ENCODE measurements around the gene SEL1L. TPM values are rescaled to one million over a fixed set of nuclear protein-coding genes. Genes with fewer than 3 reads are reported as not detected.
"Not testable (repeated sequence)": the region's sequence is repeated elsewhere in the genome, so short reads cannot be mapped to it uniquely, and the experiment has no call there.

Gene SEL1L
- total and polyA plus RNA-seq, 12 donors = 8.3 to 119 (median 56.0) TPM

- Histone ChIP-seq H3K9me3 (replicated peaks in 1 of 3) (no peaks in the 10 kb centered on the region), H3K27ac (peak overlapping the region in 4 of 5 donors; percentile 41 to 80 (median 60)), H3K4me3 (no peak overlapping the region), H3K36me3 (replicated peaks in 1 of 2) (peaks cover 0 to 2% of the 10 kb centered on the region in 2 donors), H3K27me3 (no peaks in the 10 kb centered on the region), H3K4me1 (replicated peaks in 1 of 2) (peaks cover 22 to 75% of the 10 kb centered on the region in 2 donors)
- 62 to 68% (median 65%) methylated on average over 3 of the region's 3 CpGs for WGBS, 4 donors
- TF ChIP-seq CTCF (IDR thresholded peaks at IDR 0.05) (no peak), POLR2A (IDR thresholded peaks at IDR 0.05) (no peak)
- intact Hi-C loops (cut with DNase I) = no loop called here
- DNase-seq = peak in 1 of 7 donors; percentile 40
These were observed 14.2 kb downstream of the SEL1L start for GRCh38 chr14:81519200-81520011.

DNA sequence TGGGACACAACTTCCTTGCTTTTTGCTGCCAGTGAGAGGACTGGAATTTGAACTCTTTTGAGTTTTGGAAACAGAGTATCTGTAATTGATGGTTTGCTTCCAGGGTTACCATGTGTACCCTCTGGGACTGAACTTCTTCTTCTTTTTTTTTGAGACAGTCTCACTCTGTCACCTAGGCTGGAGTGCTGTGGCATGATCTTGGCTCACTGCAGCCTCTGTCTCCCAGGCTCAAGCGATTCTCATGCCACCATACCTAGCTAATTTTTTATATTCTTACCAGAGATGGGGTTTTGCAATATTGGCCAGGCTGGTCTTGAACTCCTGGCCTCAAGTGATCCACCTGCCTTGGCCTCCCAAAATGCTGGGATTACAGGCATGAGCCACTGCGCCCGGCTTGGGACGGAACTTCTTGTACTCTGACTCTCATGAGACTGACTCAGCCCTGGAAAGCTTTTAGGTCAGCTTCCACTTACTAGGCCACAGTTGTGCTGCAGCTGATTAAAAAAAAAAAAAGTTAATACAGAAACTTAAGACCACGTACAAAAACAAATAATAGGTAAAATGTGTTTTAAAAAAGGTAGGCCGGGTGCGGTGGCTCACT, 15.8 kb downstream of the SEL1L start:
- no peaks in the 10 kb centered on the region for H3K36me3 ChIP-seq (replicated peaks in 1 of 2)
- intact Hi-C loops (cut with DNase I) = no loop called here
- no peaks in the 10 kb centered on the region for H3K9me3 ChIP-seq (replicated peaks in 1 of 3)
- WGBS, 4 donors = 54 to 60% (median 54%) methylated on average over 7 of the region's 7 CpGs
- H3K27me3 ChIP-seq = no peaks in the 10 kb centered on the region
- H3K27ac ChIP-seq = peak overlapping the region in 4 of 5 donors; percentile 27 to 81 (median 60)
- peaks cover 22 to 66% of the 10 kb centered on the region in 2 donors for H3K4me1 ChIP-seq (replicated peaks in 1 of 2)
- TF ChIP-seq POLR2A (IDR thresholded peaks at IDR 0.05) (no peak), CTCF (IDR thresholded peaks at IDR 0.05) (no peak)
- H3K4me3 ChIP-seq = no peak overlapping the region
- peak; percentile 58 to 85 (median 83) for DNase-seq

GRCh38 chr14:81516986-81517797, 16.5 kb downstream of the SEL1L start:
- Histone ChIP-seq H3K4me1 (replicated peaks in 1 of 2) (peaks cover 24 to 65% of the 10 kb centered on the region in 2 donors), H3K27ac (peak overlapping the region; percentile 27 to 81 (median 58)), H3K27me3 (no peaks in the 10 kb centered on the region), H3K36me3 (replicated peaks in 1 of 2) (no peaks in the 10 kb centered on the region), H3K9me3 (replicated peaks in 1 of 3) (no peaks in the 10 kb centered on the region), H3K4me3 (no peak overlapping the region)
- WGBS, 4 donors = 38 to 43% (median 41%) methylated on average over 2 of the region's 2 CpGs
- TF ChIP-seq POLR2A (IDR thresholded peaks at IDR 0.05) (no peak), CTCF (IDR thresholded peaks at IDR 0.05) (no peak)
- intact Hi-C loops (cut with DNase I) = no loop called here
- peak in 3 of 7 donors; percentile 33 to 47 (median 43) for DNase-seq

DNA sequence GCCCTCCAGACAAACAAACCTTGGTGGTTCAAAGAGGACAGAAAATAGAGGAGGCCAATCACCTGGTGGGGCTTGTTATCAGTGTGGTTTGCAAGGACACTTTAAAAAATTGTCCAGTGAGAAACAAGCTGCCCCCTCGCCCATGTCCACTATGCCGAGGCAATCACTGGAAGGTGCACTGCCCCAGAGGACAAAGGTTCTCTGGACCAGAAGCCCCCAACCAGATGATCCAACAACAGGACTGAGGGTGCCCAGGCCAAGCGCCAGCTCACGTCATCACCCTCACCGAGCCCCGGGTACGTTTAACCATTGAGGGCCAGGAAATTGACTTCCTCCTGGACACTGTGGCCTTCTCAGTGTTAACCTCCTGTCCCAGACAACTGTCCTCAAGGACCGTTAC, 17.7 kb downstream of the SEL1L start:
- DNase-seq = peak in 1 of 7 donors; percentile 47
- H3K36me3 ChIP-seq (replicated peaks in 1 of 2); H3K27me3 ChIP-seq; intact Hi-C loops (cut with DNase I); H3K4me3 ChIP-seq; H3K9me3 ChIP-seq (replicated peaks in 1 of 3): not testable (repeated sequence)
- H3K4me1 ChIP-seq (replicated peaks in 1 of 2) = peaks cover 32 to 65% of the 10 kb centered on the region in 2 donors
- peak overlapping the region in 2 of 5 donors; percentile 18 to 81 for H3K27ac ChIP-seq
- WGBS, 4 donors = 59 to 72% (median 67%) methylated on average over 5 to 8 of the region's 8 CpGs

GRCh38 chr14:81512826-81513225, 20.8 kb downstream of the SEL1L start:
- H3K27ac ChIP-seq; H3K9me3 ChIP-seq (replicated peaks in 1 of 3); H3K27me3 ChIP-seq; intact Hi-C loops (cut with DNase I); H3K4me3 ChIP-seq; H3K36me3 ChIP-seq (replicated peaks in 1 of 2): not testable (repeated sequence)
- DNase-seq = peak in 1 of 7 donors; percentile 24
- H3K4me1 ChIP-seq (replicated peaks in 1 of 2) = peaks cover 27 to 61% of the 10 kb centered on the region in 2 donors
- WGBS, 4 donors = 66 to 82% (median 75%) methylated on average over 6 of the region's 6 CpGs
